Muscle of back (tissue), 11 donors: ENCODE results near the gene ESPNL. TPM values are rescaled to one million over a fixed set of nuclear protein-coding genes. Genes with fewer than 3 reads are reported as not detected.

ENCODE experiments used
- DNase-seq, 3 donors: peaks; one replicate each; pipeline versions ENCODE4 v3.0.0 to v3.0.0-alpha.2; 2013
- polyA plus RNA-seq, 10 donors: library from polyadenylated mRNA; unstranded; fragments of 120-200 nt; gene quantifications; one replicate each; pipeline ENCODE4 v1.2.1, GENCODE V29; 2013; ENCODE audit not compliant: insufficient read length in 10 of 10

The ESPNL gene
- polyA plus RNA-seq, 10 donors: 0.30 to 2.2 (median 1.1) TPM

- no peak for DNase-seq
These were observed 57.4 kb downstream of the ESPNL start for GRCh38 chr2:238157506-238158017.

- no peak for DNase-seq
These were observed 57.9 kb downstream of the ESPNL start for GRCh38 chr2:238158018-238158508.

- peak in 2 of 3 donors; percentile 52 to 62 for DNase-seq
These were observed 58.5 kb downstream of the ESPNL start, which contains the start of gene ERFE for GRCh38 chr2:238158509-238159070. TSS of gene ERFE (plus strand) at chr2:238158970. CDS start at chr2:238159008, 38 bp downstream.

- DNase-seq: no peak
These were observed 59.0 kb downstream of the ESPNL start for GRCh38 chr2:238159071-238159539.

DNA sequence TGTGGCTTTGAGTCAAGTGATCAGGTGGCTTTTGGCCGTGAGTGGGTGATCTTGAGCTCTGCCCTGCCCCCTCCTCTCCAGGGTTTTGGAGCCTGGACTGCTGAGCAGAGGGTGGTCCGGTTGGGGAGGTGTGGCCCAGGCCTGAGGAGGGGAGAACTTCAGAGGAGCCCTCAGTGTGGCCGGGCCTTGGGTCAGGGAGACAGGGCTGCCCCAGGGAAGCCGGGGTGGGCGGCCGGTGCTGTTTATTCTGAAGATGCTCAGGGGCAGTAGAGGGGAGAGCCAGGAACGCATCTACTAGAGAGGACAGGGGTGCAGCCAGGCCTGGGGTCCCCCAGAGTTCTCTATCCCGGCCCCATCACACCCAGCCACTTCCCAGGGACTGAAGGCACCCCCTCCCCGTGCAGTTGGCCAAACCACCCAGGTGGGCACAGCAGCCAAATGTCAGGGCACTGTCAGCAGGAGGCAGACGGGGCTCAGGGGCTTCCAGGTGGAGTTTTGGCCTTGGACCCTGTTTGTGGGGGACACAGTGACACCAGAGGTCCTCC is 59.6 kb downstream of the ESPNL start:
- no peak for DNase-seq

- no peak for DNase-seq
These were observed 60.3 kb downstream of the ESPNL start for GRCh38 chr2:238160206-238161129.

DNA sequence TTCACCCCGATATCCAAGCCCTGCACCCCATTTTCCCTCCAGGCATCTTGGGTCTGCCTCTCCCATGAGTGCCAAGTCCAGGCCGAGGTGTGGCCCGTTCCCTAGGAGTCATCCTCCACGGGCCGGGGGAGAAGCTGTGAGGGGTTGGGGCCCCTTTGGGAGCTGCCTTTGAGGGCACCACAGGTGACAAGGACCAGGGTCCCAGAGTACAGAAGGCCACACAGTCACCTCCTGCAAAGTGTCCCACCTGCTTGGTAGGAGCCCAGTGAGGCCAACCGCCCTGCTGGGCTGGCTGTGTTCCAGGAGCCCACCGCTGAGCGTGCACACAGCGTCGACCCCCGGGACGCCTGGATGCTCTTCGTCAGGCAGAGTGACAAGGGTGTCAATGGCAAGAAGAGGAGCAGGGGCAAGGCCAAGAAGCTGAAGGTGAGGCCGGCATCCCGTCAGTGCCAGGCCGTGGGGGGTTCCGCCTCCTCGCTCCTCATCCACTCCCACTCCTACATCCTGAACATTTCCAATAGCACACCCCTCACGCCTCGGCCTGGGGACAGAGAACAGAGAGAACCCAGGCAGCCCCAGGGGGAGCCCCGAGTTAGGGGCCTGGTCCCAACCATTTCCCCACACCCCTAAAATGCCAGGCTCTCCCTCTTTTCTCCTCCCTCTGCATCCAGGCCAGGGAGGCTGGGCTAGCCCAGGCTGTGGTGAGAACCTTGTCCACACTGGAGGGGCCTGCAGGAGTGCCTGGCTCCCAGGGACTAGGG is 61.3 kb downstream of the ESPNL start:
- no peak for DNase-seq

DNA sequence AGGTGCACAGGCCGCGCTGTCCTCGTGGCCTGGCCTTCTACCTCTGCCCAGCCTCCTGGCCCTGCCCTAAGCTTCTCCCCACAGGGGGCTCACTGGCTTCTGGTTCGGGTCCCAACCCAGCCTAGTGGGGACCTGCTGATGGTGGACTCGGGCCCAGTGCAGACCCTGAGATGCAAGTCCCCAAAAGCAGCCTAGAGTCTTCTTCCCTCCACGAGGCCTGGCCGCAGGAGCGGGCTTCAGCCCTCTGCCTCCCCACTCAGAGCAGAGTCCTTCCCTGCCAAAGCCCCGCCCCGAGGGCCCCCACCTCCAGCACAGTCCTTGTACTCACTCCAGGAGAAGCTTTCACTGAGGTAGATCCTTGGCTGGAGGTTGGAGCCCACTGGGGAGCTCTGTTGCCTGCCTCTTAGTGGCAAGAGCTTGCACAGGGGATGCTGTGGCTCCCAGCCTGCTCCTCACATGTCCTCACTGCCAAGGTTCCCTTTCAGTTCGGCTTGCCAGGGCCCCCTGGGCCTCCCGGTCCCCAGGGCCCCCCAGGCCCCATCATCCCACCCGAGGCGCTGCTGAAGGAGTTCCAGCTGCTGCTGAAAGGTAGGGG is 62.2 kb downstream of the ESPNL start:
- DNase-seq: no peak

- no peak for DNase-seq
These were observed 62.8 kb downstream of the ESPNL start for GRCh38 chr2:238162846-238163441.

GRCh38 chr2:238163481-238164198 is 63.5 kb downstream of the ESPNL start:
- no peak for DNase-seq

DNA sequence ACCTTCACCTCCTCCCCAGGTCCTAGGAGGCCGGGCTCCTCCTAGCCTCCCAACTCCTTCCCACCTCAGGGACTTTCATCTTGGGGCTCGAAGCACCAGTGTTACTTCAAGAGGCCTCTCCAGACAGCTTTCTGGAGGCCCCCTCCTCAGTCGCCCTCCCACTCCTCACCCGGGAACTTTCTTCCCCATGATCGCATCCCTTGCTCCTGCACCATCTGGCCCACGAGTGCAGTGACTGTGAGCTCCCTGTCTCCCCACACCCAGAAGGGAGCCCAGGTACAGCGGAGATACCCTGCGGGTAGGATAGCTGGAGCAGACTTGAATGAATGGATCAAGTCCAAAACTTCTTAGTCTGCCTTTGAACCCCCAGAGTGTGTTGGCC is 64.8 kb downstream of the ESPNL start:
- DNase-seq: no peak

DNA sequence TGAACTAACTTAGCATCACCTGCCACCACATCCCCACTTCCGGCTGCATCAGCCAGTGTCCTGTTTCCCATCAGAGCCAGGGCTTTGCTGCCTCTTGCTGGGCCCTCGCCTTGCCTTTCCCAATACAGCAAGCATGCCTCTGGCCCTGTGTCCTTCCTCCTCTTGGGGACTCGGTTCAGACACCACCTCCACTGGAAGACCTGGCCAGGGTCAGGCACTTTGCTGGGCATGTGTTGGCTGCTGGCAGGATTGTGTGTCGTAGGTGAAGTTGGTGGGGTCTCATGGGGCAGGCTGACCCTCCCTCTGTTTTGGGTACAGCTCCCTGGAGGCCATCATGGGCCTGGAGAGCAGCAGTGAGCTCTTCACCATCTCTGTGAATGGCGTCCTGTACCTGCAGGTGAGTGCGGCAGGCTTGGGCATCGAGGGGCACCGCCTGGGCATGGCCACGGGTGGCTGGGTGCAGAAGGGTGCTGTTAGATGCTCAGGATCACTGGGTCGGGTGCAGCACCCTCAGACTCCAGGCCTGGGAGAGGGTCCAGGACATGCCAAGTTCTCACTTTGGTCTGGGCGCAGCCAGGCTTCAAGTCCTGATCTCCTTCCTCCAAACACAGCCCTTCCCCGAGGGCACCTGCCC is 65.3 kb downstream of the ESPNL start:
- no peak for DNase-seq

DNA sequence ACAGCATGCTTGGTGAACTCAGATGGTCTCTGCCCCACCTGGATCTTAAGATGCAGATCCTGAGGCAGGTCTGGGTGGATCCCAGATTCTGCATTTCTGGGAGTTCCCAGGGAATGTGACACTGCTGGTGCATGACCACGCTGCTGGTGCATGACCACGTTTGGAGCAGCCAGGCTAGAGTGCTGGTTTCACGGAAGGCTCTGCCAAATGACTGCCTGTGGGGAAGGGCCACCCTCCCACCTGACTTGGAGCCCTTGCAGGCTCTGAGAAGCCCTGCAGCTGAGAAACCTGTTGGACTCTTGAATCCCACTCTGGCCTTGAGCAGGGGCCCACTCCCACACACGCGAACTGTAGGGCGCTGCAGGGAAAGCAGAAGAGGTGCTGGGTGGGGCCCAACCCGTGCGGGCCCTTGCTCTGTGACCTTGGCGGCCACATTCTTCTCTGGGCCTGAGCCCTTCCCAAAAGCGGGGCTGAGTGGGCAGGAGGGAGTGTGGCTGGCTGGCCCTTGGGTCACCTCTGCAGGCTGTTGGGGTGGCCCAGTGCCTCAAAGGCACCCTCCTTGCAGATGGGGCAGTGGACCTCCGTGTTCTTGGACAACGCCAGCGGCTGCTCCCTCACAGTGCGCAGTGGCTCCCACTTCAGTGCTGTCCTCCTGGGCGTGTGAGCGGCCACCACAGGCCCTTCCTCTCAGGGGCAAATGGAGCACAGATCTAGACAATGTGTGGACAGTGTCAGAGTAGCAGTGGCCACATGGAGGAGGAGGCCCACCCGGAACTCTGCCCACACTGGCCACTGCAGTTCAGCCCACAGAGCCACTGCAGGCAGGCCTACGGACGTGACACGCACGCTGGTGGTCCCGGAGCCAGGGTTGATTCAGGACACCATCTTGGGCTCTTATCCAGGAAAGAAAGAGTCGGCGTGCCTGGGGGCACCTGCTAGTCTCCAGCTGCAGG is 66.5 kb downstream of the ESPNL start:
- no peak for DNase-seq

- DNase-seq: no peak
These were observed 67.2 kb downstream of the ESPNL start for GRCh38 chr2:238167344-238167715.

DNA sequence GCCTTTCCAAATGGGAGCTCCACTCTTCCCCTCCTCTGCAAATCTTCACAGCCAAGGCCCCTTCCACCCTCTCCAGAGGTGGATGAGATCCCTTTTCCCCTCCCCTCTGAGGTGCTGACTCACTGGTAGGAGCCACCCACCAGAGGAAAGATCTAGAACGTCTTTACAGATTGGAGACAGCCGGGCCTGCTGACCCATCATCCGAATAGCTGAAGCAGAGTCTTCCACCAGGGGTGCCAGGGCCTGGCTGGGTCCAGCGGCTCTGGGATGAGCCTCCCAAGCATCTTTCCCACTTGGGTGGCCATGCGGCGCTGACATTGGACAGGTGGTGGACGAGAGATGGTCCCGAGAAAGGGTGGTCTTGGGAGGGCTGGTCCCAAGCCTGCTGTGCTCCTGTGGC is 67.6 kb downstream of the ESPNL start:
- DNase-seq: no peak

DNA sequence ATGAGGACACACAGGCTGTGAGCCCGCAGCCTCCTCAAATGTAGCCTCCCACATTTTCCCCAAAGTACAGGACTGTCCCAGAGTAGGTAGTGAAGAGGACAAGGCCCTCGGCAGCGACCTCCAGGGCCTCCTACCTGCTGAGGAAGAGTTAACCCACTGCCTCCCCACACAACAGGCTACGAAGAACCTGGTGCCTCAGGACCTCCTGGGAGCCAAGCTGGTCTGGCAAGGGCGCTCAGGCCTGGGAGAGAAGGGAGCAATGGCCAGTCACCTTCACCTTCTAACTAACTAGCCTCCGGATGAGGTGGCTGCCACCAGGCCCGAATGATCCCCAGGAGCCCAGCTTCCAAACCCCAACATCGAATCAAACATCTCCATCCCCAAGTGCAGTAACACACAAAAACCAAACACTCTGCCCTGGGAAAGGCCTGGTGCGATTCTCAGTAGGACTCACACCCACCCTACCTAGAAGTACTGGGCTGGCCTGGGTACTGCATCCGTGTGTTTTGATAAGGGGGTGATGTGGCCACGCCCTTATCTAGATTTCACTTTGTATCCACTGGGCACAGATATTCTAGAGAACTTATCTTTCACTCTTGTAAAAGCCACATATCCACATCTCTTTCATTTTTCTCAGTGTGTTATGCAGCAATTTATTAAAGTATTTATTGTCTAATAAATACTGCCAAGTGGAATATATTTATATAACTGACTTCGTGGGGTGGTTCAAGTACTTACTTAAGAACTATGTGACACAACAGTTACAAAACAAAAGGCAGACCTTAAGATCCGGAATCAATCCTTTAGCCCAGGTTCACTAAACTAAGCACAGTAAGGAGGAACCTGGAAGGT is 68.3 kb downstream of the ESPNL start:
- DNase-seq: no peak

DNA sequence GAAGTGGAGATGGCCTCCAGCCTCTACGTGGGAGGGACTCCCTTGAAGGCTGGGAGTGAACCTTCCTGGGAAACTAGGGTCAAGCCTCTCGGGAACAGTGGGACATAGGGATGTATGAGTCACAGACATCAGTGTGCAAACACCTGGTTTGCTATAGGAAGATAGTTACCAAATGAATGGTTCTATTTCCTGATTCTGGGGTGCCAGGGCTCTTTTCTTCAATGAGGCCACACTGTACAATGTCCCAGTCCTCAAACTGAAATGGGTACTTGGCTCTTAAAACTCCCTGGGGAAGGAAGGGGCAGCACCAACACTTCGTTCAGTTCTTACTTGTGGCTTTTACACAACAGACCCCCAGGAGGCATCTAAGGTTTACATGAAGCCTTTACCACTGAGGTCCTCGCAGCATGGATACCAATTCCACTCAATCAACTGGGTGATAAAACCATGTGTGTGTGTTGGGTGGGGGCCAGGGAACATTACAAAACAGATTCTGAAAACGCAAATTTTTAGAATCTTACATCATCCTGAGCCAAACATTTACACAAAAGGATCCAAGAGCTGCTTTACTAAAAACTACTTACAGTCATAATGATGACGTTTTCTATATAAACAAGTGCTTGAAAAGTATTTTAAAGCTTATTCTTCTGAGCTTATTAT is 69.0 kb downstream of the ESPNL start:
- DNase-seq: peak in 1 of 3 donors; percentile 87
